ENCODE results near the gene CFAP299. TPM values are rescaled to one million over a fixed set of nuclear protein-coding genes. Genes with fewer than 3 reads are reported as not detected.

Gene CFAP299
- total RNA-seq, 1 donor from 2014 or later = not detected

DNA sequence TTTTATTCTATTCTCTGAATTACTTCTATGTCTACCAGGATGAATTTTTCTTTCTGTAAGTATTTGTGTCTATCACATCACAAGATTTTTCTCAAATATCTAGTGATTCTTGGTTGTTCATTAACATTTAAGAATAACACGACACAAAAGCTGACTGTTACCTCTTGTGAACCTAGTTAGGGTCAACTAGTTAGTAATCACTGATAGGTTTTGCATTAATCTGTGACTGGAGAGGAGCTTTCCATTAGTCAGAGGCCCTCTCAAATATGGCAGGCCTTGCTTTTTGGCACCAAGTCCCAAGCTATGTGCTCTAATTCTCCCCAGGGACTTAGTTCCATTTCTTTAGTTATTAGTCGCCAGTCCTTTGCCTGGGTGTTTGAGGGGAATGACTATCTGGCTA, 259.2 kb downstream of the CFAP299 start:
- Mint-ChIP-seq H3K36me3 (ENCODE audit: low read depth, unreplicated experiment) (no peaks in the 10 kb centered on the region), H3K27ac (ENCODE audit: unreplicated experiment) (no peak overlapping the region), H3K27me3 (ENCODE audit: unreplicated experiment) (no peaks in the 10 kb centered on the region), H3K9me3 (ENCODE audit: unreplicated experiment) (no peaks in the 10 kb centered on the region), H3K4me1 (ENCODE audit: unreplicated experiment) (no peaks in the 10 kb centered on the region), H3K4me3 (ENCODE audit: unreplicated experiment) (no peak overlapping the region)
- TF ChIP-seq, protein P1, sequence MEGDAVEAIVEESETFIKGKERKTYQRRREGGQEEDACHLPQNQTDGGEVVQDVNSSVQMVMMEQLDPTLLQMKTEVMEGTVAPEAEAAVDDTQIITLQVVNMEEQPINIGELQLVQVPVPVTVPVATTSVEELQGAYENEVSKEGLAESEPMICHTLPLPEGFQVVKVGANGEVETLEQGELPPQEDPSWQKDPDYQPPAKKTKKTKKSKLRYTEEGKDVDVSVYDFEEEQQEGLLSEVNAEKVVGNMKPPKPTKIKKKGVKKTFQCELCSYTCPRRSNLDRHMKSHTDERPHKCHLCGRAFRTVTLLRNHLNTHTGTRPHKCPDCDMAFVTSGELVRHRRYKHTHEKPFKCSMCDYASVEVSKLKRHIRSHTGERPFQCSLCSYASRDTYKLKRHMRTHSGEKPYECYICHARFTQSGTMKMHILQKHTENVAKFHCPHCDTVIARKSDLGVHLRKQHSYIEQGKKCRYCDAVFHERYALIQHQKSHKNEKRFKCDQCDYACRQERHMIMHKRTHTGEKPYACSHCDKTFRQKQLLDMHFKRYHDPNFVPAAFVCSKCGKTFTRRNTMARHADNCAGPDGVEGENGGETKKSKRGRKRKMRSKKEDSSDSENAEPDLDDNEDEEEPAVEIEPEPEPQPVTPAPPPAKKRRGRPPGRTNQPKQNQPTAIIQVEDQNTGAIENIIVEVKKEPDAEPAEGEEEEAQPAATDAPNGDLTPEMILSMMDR (IDR thresholded peaks at IDR 0.05; ENCODE audit: unreplicated experiment) = no peak
- no peak for DNase-seq (ENCODE audit: low spot score)

DNA sequence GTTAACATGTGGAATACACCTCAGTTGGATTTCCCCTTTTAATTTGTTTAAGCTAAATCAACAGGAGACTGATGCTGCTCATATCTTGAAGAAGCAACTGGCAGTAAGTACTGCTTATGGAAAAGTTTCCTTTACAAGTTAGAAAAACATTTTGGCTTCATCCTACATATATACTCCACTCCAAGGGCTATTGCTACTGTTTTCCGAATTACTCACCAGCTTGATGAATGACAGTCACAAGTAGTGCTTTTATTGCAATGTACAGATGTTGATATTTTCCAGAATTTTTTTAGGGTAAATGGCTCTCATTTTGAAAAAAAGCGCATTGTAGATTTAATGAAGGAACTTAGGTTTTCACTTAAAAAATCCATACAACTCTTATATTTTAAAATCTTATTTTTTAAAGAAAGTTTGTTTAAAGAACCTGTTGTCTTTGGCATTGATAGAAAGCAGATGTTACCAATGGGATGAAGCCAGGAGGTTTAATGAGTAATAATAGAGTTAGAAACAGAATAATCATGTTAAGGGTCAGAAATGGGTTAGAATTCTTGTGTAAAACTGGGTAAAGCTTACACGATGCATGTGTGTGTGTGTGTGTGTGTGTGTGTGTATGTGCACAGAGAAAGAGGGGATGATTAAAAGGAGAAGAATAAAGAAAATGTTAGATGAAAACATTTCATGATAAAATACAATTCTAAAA, 272.9 kb downstream of the CFAP299 start:
- DNase-seq (ENCODE audit: low spot score) = no peak
- no peaks in the 10 kb centered on the region for H3K9me3 Mint-ChIP-seq (ENCODE audit: unreplicated experiment)
- no peaks in the 10 kb centered on the region for H3K4me1 Mint-ChIP-seq (ENCODE audit: unreplicated experiment)
- H3K4me3 Mint-ChIP-seq (ENCODE audit: unreplicated experiment) = no peak overlapping the region
- no peaks in the 10 kb centered on the region for H3K27me3 Mint-ChIP-seq (ENCODE audit: unreplicated experiment)
- H3K27ac Mint-ChIP-seq (ENCODE audit: unreplicated experiment) = no peak overlapping the region
- TF ChIP-seq, protein P1 (IDR thresholded peaks at IDR 0.05; ENCODE audit: unreplicated experiment) = no peak
- no peaks in the 10 kb centered on the region for H3K36me3 Mint-ChIP-seq (ENCODE audit: low read depth, unreplicated experiment)

DNA sequence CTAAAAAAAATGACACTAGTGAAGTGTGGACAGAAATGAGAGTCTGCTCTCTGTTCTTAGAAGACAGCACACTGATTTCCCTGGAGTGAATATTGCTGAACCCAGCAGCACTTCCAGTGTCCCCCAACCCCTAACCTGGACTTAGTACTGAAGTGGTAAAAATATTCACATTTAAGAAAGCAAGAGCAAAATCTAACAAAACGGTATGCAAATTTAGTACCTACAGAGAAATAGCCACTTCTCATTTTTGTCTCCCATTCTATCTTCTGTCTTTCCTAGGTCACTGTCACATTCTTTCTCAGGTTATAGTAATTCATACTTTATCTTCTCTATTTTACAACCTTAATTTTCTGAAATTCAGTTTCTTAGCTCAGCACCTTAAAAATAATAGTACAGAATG, 274.7 kb downstream of the CFAP299 start:
- no peaks in the 10 kb centered on the region for H3K9me3 Mint-ChIP-seq (ENCODE audit: unreplicated experiment)
- H3K27ac Mint-ChIP-seq (ENCODE audit: unreplicated experiment) = no peak overlapping the region
- TF ChIP-seq, protein P1 (IDR thresholded peaks at IDR 0.05; ENCODE audit: unreplicated experiment) = no peak
- H3K27me3 Mint-ChIP-seq (ENCODE audit: unreplicated experiment) = no peaks in the 10 kb centered on the region
- no peaks in the 10 kb centered on the region for H3K36me3 Mint-ChIP-seq (ENCODE audit: low read depth, unreplicated experiment)
- no peaks in the 10 kb centered on the region for H3K4me1 Mint-ChIP-seq (ENCODE audit: unreplicated experiment)
- no peak for DNase-seq (ENCODE audit: low spot score)
- no peak overlapping the region for H3K4me3 Mint-ChIP-seq (ENCODE audit: unreplicated experiment)

DNA sequence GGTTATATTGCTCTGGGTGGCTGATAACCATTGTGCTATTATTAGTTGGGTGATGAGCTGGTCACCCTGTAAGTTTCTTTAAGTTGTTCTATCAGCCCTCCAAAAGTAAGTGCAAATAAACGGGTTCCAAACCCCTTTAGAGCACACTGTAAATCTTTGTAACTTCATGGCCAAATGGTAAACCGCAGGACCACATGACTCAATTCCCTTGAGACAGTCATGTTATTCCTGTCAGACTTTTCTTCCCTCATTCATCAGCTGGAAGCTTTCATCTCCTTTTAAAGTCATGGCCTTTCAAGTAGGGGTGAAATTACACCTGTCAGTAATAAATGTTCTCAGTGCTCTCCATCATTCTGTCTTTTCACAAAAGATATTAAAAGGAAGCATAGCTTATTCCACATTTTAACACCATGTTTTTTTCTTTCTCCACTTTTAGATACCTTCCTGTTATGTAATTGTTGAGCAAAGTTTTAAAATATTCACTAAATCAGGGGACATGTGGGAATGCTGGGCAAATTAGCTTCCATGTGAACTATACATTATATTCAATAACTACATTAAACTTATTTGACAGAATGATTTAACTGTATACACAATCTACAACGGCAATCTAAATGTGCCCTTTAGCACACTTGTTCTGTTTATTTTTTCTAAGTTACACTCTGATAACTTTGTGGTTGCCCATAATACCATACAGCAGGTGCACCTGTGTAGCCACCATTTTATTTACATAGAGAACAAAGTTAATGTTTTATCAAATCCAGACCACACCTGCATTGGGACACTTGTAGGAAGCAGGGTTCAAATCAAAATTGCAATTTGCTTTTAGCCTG, 275.5 kb downstream of the CFAP299 start:
- TF ChIP-seq, protein P1 (IDR thresholded peaks at IDR 0.05; ENCODE audit: unreplicated experiment) = no peak
- Mint-ChIP-seq H3K27me3 (ENCODE audit: unreplicated experiment) (no peaks in the 10 kb centered on the region), H3K27ac (ENCODE audit: unreplicated experiment) (no peak overlapping the region), H3K9me3 (ENCODE audit: unreplicated experiment) (no peaks in the 10 kb centered on the region), H3K4me3 (ENCODE audit: unreplicated experiment) (no peak overlapping the region), H3K4me1 (ENCODE audit: unreplicated experiment) (no peaks in the 10 kb centered on the region), H3K36me3 (ENCODE audit: low read depth, unreplicated experiment) (no peaks in the 10 kb centered on the region)
- no peak for DNase-seq (ENCODE audit: low spot score)

DNA sequence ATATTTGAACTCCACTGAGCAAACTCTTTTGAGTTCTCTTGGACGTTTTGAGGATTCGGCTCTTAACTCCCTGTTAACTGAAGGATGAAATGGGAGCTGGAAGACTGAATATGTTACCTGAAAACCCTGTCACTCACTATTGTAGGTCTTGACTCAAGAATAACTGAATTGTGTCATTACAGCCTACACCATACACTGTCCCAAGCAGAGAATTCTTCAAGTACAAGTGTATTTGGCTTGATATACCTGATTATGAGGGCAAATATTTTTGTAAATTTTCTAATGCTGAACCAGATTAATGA, 276.1 kb downstream of the CFAP299 start:
- DNase-seq (ENCODE audit: low spot score) = no peak
- Mint-ChIP-seq H3K9me3 (ENCODE audit: unreplicated experiment) (no peaks in the 10 kb centered on the region), H3K36me3 (ENCODE audit: low read depth, unreplicated experiment) (no peaks in the 10 kb centered on the region), H3K4me3 (ENCODE audit: unreplicated experiment) (no peak overlapping the region), H3K4me1 (ENCODE audit: unreplicated experiment) (no peaks in the 10 kb centered on the region), H3K27ac (ENCODE audit: unreplicated experiment) (no peak overlapping the region), H3K27me3 (ENCODE audit: unreplicated experiment) (no peaks in the 10 kb centered on the region)
- TF ChIP-seq, protein P1 (IDR thresholded peaks at IDR 0.05; ENCODE audit: unreplicated experiment) = no peak

Measured in endothelial cell (in vitro differentiated cells).